HepG2 (cell line): Measurements from ENCODE around the gene IFNLR1.

Source experiments
- GTF2F1 ChIP-seq: fragments of 150-350 bp; IDR thresholded peaks from 2 replicates; pipeline ENCODE4 v1.6.1; 2014; ENCODE audit warnings: low read length
- HNRNPH1 ChIP-seq: fragments of 200-400 bp; formaldehyde crosslinking; optimal IDR thresholded peaks from 2 replicates; pipeline ENCODE3; 2017; ENCODE audit warnings: mild to moderate bottlenecking, low read depth, low read length
- NR2C2 ChIP-seq: sonication (generic); formaldehyde crosslinking; IDR thresholded peaks from 2 replicates; pipeline ENCODE4 v1.4.0; 2020; ENCODE audit warnings: missing genetic modification reagents, mild to moderate bottlenecking, moderate library complexity, borderline replicate concordance
- SNAPC4 ChIP-seq: sonication (generic); formaldehyde crosslinking; IDR thresholded peaks from 2 replicates; pipeline ENCODE4 v1.4.0; 2020; ENCODE audit warnings: mild to moderate bottlenecking, missing genetic modification reagents
- SP4 ChIP-seq: sonication (generic); formaldehyde crosslinking; IDR thresholded peaks from 2 replicates; pipeline ENCODE4 v1.8.1; 2023; ENCODE audit warnings: mild to moderate bottlenecking, missing genetic modification reagents
- ZNF431 ChIP-seq: sonication (generic); formaldehyde crosslinking; IDR thresholded peaks from 2 replicates; pipeline ENCODE4 v1.9.0; 2022; ENCODE audit warnings: missing genetic modification reagents, low read depth, mild to moderate bottlenecking, borderline replicate concordance
- ZNF484 ChIP-seq: sonication (generic); formaldehyde crosslinking; IDR thresholded peaks from 2 replicates; pipeline ENCODE4 v1.5.1; 2020; ENCODE audit warnings: mild to moderate bottlenecking, low read depth, missing genetic modification reagents, borderline replicate concordance
- ZNF761 ChIP-seq: sonication (generic); formaldehyde crosslinking; conservative IDR thresholded peaks from 2 replicates; pipeline ENCODE4 v1.4.0; 2020; ENCODE audit warnings: mild to moderate bottlenecking, missing genetic modification reagents
- TF ChIP-seq, protein P1 (sequence below): sonication (generic); formaldehyde crosslinking; IDR thresholded peaks from 2 replicates; pipeline ENCODE4 v1.5.0; 2020; ENCODE audit warnings: mild to moderate bottlenecking, missing genetic modification reagents, moderate library complexity

DNA sequence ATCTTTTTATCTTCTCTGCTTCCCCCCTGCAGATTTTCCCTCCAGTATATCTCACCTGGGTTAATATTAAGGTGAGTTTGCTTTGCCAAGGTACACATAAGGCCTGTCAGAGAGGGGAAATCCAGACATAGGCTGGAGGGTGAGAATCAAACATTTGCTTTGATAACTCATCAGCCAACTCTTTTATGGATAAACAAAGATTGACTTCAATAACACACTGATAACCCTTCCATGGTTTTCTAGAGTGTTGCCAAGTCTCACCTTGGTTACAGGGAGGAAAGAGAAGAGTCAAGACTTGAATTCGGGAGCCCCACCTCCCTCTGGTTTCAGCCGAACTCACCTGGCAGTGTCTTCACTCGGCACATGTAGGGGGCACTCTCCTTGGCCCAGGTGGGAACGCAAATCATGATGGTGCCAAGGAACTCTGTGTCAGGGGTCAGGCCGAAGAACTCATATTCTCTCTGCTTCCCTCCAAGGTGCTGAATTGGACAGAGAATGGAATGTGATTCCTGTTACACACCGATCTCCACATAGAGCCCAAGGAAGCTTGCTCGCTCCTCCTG lies 59.2 kb downstream of the IFNLR1 start:
- TF ChIP-seq SP4 (CRISPR knock-in tag) (no peak), SNAPC4 (CRISPR knock-in tag) (no peak), ZNF761 (CRISPR knock-in tag) (no peak), ZNF431 (CRISPR knock-in tag) (no peak), GTF2F1 (no peak), NR2C2 (CRISPR knock-in tag) (no peak), ZNF484 (CRISPR knock-in tag) (no peak), HNRNPH1 (no peak)
- TF ChIP-seq, protein P1, sequence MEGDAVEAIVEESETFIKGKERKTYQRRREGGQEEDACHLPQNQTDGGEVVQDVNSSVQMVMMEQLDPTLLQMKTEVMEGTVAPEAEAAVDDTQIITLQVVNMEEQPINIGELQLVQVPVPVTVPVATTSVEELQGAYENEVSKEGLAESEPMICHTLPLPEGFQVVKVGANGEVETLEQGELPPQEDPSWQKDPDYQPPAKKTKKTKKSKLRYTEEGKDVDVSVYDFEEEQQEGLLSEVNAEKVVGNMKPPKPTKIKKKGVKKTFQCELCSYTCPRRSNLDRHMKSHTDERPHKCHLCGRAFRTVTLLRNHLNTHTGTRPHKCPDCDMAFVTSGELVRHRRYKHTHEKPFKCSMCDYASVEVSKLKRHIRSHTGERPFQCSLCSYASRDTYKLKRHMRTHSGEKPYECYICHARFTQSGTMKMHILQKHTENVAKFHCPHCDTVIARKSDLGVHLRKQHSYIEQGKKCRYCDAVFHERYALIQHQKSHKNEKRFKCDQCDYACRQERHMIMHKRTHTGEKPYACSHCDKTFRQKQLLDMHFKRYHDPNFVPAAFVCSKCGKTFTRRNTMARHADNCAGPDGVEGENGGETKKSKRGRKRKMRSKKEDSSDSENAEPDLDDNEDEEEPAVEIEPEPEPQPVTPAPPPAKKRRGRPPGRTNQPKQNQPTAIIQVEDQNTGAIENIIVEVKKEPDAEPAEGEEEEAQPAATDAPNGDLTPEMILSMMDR, result no peak
